ENCODE measurements around the gene OR2V1. TPM values are rescaled to one million over a fixed set of nuclear protein-coding genes. Genes with fewer than 3 reads are reported as not detected.
"Not testable (repeated sequence)": the region's sequence is repeated elsewhere in the genome, so short reads cannot be mapped to it uniquely, and the experiment has no call there.

OR2V1 gene
- total RNA-seq, 2 experiments from 2014 or later = not detected

GRCh38 chr5:181101030-181101641 lies 29.8 kb downstream of the OR2V1 start:
- H3K27ac Mint-ChIP-seq; H3K36me3 Mint-ChIP-seq; H3K9me3 Mint-ChIP-seq; DNase-seq; ATAC-seq (ENCODE audit: low read depth); POLR2A ChIA-PET; H3K4me3 Mint-ChIP-seq: not testable (repeated sequence)
- H3K4me1 Mint-ChIP-seq = peaks cover 12% of the 10 kb centered on the region
- H3K27me3 Mint-ChIP-seq = peaks cover 43% of the 10 kb centered on the region

GRCh38 chr5:181100121-181100875 lies 30.7 kb downstream of the OR2V1 start:
- Mint-ChIP-seq H3K27ac (peak overlapping the region; percentile 64), H3K27me3 (peaks cover 37% of the 10 kb centered on the region), H3K9me3 (no peaks in the 10 kb centered on the region), H3K4me3 (peak overlapping the region; percentile 16), H3K36me3 (peaks cover 2% of the 10 kb centered on the region), H3K4me1 (peaks cover 11% of the 10 kb centered on the region)
- ATAC-seq (ENCODE audit: low read depth) = no peak
- POLR2A ChIA-PET = interaction anchor here (0.5 to 0.9 kb wide), 2 partner anchors 240 to 270 kb away, joined by 3 to 4 read pairs; no protein-coding TSS in a partner anchor
- peak; percentile 41 for DNase-seq

DNA sequence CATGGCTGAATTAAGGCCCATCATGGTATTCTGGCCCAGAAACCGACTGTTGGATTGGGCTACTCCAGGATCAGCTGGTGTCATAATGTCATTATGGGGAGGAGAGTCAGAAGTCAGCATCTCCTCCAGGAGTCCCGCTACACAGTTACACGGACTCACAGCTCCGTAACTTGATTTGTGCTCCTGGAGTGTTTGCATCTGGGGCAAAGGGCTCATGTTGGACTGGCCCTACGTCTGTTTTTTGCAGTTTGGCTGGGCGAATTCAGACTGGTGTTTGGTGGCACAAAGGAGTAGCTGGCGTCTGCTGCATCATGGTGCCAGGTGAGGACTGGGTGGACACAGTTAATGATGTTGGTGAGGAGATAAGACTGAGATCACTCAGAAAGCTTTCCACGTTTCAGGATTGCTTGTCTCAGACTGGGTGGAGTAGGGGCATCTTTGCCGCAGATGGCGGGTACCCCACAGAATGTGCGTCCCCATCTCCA lies 31.3 kb downstream of the OR2V1 start:
- POLR2A ChIA-PET = interaction anchor here (0.5 to 0.9 kb wide), 2 partner anchors 239 to 269 kb away, joined by 3 to 4 read pairs; no protein-coding TSS in a partner anchor
- no peak overlapping the region for H3K27ac Mint-ChIP-seq
- peaks cover 2% of the 10 kb centered on the region for H3K36me3 Mint-ChIP-seq
- peaks cover 35% of the 10 kb centered on the region for H3K27me3 Mint-ChIP-seq
- ATAC-seq (ENCODE audit: low read depth) = no peak
- no peak overlapping the region for H3K4me3 Mint-ChIP-seq
- no peak for DNase-seq
- peaks cover 11% of the 10 kb centered on the region for H3K4me1 Mint-ChIP-seq
- H3K9me3 Mint-ChIP-seq = no peaks in the 10 kb centered on the region

DNA sequence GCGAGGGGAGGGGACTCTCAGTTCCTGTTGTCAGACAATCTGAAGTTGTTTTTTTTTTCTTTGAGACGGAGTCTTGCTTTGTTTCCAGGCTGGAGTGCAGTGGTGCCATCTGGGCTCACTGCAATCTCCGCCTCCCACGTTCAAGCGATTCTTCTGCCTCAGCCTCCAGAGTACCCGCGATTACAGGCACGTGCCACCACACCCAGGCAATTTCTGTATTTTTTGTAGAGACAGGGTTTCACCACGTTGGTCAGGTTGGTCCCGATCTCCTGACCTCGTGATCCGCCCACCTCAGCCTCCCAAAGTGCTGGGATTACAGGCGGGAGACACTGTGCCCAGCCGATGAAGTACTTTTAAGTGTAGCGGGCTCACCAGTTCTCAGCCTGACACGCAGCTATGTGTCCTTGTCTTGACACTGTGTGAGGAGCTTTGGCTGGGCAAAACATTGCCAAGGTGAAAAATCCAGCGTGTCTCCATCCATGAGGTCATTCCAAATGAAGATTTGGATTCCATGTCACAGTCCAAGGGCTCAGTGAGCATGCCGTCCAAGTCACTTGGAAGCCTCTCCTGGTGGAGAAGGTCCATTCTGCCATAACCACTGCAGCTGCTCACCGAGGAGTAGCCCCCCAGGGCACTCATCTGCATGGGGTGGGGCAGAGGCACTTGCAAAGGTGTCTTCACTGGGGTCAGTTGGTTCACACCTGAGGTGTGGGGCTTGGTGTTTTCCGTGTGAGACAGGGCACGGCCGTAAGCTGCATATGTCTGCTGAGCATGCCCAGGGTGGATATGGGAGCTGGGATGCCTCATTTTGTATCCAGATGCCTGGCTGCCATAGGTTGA lies 32.0 kb downstream of the OR2V1 start:
- H3K36me3 Mint-ChIP-seq = peaks cover 2% of the 10 kb centered on the region
- peak overlapping the region; percentile 35 for H3K4me3 Mint-ChIP-seq
- H3K27me3 Mint-ChIP-seq = peaks cover 28% of the 10 kb centered on the region
- H3K9me3 Mint-ChIP-seq = no peaks in the 10 kb centered on the region
- peaks cover 4% of the 10 kb centered on the region for H3K4me1 Mint-ChIP-seq
- POLR2A ChIA-PET = interaction anchor here (0.9 kb wide), 1 partner anchor 268 kb away, joined by 4 read pairs; no protein-coding TSS in a partner anchor
- no peak overlapping the region for H3K27ac Mint-ChIP-seq
- ATAC-seq (ENCODE audit: low read depth) = no peak
- DNase-seq = no peak

DNA sequence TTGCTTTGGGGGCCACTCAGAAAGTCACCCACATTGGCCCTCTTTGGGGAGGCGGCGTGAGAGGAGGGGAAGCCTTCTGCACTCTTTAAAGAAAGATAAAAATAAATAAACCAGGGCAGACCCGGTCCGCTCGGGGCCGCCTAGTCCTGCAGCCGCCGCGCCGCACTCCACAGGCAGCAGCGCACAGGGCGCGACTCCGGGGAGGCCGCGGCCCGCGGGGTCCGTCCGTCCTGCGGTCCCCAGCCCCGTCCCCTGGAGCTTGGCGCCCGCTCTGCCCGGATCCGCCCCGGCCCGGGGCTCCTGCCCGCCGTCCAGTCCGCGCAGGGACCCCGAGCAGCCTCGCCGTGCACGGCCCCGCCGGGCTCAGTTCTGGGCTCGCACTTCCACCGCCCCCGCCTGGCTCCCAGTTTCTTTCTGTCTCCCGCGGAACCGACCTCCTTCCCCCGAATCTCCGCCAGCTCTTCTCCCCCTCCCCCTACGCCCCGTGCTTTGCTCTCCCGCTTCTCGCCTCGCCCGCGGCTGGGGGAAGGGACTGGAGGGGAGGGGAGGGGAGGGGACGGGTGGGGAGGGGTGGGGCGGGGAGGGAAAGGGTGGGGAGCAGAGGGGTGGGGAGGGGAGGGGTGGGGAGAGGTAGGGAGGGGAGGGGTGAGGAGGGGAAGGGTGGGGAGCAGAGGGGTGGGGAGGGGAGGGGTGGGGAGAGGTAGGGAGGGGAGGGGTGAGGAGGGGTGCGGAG lies 33.0 kb downstream of the OR2V1 start:
- H3K4me3 Mint-ChIP-seq; ATAC-seq (ENCODE audit: low read depth); POLR2A ChIA-PET; H3K27ac Mint-ChIP-seq; DNase-seq; H3K36me3 Mint-ChIP-seq; H3K4me1 Mint-ChIP-seq; H3K9me3 Mint-ChIP-seq: not testable (repeated sequence)
- peaks cover 25% of the 10 kb centered on the region for H3K27me3 Mint-ChIP-seq

DNA sequence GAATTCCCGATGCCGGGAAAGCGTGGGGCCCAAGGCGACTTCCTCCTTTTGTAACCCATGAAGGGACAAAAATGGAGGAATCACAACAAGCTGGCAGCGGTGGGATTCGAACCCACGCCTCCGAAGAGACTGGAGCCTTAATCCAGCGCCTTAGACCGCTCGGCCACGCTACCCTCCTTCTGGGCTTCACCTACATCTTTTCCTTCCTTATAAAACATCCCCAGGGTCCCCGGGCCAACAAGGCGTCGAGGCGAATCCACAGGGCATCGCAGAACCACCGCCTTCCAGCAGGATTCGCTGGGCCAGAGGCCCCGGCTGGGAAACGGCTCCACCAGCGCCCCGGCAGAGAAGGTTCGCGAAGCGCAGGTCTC lies 33.6 kb downstream of the OR2V1 start:
- H3K27ac Mint-ChIP-seq; POLR2A ChIA-PET; H3K4me3 Mint-ChIP-seq; H3K9me3 Mint-ChIP-seq; H3K36me3 Mint-ChIP-seq; DNase-seq; H3K4me1 Mint-ChIP-seq; ATAC-seq (ENCODE audit: low read depth): not testable (repeated sequence)
- H3K27me3 Mint-ChIP-seq = peaks cover 25% of the 10 kb centered on the region

GRCh38 chr5:181096721-181097382 lies 34.1 kb downstream of the OR2V1 start:
- H3K36me3 Mint-ChIP-seq; H3K4me1 Mint-ChIP-seq; DNase-seq; POLR2A ChIA-PET; H3K27ac Mint-ChIP-seq; H3K4me3 Mint-ChIP-seq; H3K9me3 Mint-ChIP-seq; ATAC-seq (ENCODE audit: low read depth): not testable (repeated sequence)
- peaks cover 25% of the 10 kb centered on the region for H3K27me3 Mint-ChIP-seq

DNA sequence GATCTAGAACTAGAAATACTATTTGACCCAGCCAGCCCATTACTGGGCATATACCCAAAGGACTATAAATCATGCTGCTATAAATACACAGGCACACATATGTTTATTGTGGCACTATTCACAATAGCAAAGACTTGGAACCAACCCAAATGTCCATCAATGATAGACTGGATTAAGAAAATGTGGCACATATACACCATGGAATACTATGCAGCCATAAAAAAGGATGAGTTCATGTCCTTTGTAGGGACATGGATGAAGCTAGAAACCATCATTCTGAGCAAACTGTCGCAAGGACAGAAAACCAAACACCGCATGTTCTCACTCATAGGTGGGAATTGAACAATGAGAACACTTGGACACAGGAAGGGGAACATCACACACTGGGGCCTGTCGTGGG lies 35.8 kb downstream of the OR2V1 start:
- H3K9me3 Mint-ChIP-seq; H3K27ac Mint-ChIP-seq; ATAC-seq (ENCODE audit: low read depth); DNase-seq; H3K4me3 Mint-ChIP-seq; POLR2A ChIA-PET; H3K4me1 Mint-ChIP-seq; H3K36me3 Mint-ChIP-seq: not testable (repeated sequence)
- peaks cover 23% of the 10 kb centered on the region for H3K27me3 Mint-ChIP-seq

DNA sequence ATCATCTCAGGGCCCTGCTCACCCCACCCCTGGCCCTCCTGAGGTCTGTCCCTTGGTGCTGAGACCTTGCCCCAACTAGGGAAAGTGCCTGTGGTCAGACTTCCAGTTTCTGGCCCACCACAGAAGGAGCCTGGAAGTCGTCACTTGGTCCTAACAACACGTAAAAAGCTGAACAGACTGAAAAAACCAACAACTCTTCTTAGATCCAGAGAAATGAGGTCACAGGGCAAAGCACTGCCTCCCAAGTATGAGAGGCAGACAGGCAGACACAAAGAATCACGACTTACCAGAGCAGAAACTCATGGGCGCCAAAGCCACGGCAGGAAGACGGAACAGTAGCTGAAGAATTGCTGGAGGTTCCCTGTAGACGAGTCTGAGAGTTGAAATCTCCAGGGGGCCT lies 38.5 kb downstream of the OR2V1 start:
- ATAC-seq (ENCODE audit: low read depth) = no peak
- no peaks in the 10 kb centered on the region for H3K9me3 Mint-ChIP-seq
- H3K4me1 Mint-ChIP-seq = no peaks in the 10 kb centered on the region
- peaks cover 7% of the 10 kb centered on the region for H3K27me3 Mint-ChIP-seq
- H3K4me3 Mint-ChIP-seq = no peak overlapping the region
- DNase-seq = no peak
- no peaks in the 10 kb centered on the region for H3K36me3 Mint-ChIP-seq
- no peak overlapping the region for H3K27ac Mint-ChIP-seq
- POLR2A ChIA-PET = no interaction called here

- Mint-ChIP-seq H3K4me3 (no peak overlapping the region), H3K27ac (no peak overlapping the region), H3K9me3 (no peaks in the 10 kb centered on the region), H3K4me1 (no peaks in the 10 kb centered on the region), H3K36me3 (no peaks in the 10 kb centered on the region), H3K27me3 (peaks cover 28% of the 10 kb centered on the region)
- ATAC-seq (ENCODE audit: low read depth) (no peak), DNase-seq (no peak)
- POLR2A ChIA-PET = interaction anchor here (0.6 kb wide), 1 partner anchor 9 kb away, joined by 3 read pairs; no protein-coding TSS in a partner anchor
These were observed 42.7 kb downstream of the OR2V1 start for GRCh38 chr5:181088289-181088688.

GRCh38 chr5:181087309-181087708 lies 43.7 kb downstream of the OR2V1 start:
- Mint-ChIP-seq H3K27me3 (peaks cover 36% of the 10 kb centered on the region), H3K4me1 (no peaks in the 10 kb centered on the region), H3K27ac (no peak overlapping the region), H3K36me3 (no peaks in the 10 kb centered on the region), H3K9me3 (no peaks in the 10 kb centered on the region), H3K4me3 (no peak overlapping the region)
- ATAC-seq (ENCODE audit: low read depth) (no peak), DNase-seq (no peak)
- POLR2A ChIA-PET = interaction anchor here (0.5 kb wide), 1 partner anchor 26 kb away, joined by 3 read pairs; no protein-coding TSS in a partner anchor

DNA sequence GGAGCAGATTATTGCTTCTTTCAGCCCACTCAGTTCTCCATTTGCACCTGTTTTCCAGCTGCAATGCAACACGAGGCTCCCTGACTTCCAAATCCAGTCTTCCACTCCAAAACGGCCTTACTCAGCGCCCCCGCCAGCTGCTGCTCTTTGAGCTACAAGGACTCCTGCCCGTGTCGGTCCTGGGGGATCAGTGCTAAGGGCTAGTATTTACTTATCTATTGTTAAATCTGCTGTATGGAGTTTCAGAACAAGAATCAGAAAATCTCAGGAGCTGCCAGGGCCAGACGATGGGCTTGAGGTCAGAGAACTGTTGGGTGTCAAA lies 44.1 kb downstream of the OR2V1 start:
- no peaks in the 10 kb centered on the region for H3K9me3 Mint-ChIP-seq
- H3K4me3 Mint-ChIP-seq = no peak overlapping the region
- DNase-seq (no peak), ATAC-seq (ENCODE audit: low read depth) (no peak)
- H3K36me3 Mint-ChIP-seq = no peaks in the 10 kb centered on the region
- no peaks in the 10 kb centered on the region for H3K4me1 Mint-ChIP-seq
- POLR2A ChIA-PET = no interaction called here
- no peak overlapping the region for H3K27ac Mint-ChIP-seq
- H3K27me3 Mint-ChIP-seq = peaks cover 37% of the 10 kb centered on the region

All from activated naive CD8-positive, alpha-beta T cell treated with anti-CD3 and anti-CD28 coated beads, Interleukin-2, amount 10 ng/mL, durations not matched to agents 7 days and 5 days (primary cell).